ENCODE data around the gene C1QTNF12. TPM values are rescaled to one million over a fixed set of nuclear protein-coding genes. Genes with fewer than 3 reads are reported as not detected.
A peak's percentile ranks its signal among the peaks of the same experiment; 100 is the strongest.

The C1QTNF12 gene
- polyA plus RNA-seq, 3 donors, result 1.1 TPM; not detected in 2

- no peaks in the 10 kb centered on the region for H3K27me3 ChIP-seq (ENCODE audit: control insufficient read depth in 2 of 2, insufficient read depth in 2 of 2, low read length in 2 of 2)
- Mint-ChIP-seq H3K36me3 (peaks cover 58 to 77% of the 10 kb centered on the region in 2 donors), H3K4me3 (no peak overlapping the region), H3K27ac (peak overlapping the region in 2 of 7 donors; percentile 13 to 31), H3K9me3 (peaks cover 0 to 2% (median 0%) of the 10 kb centered on the region in 7 donors), H3K27me3 (ENCODE audit: low read depth in 3 of 3) (peaks cover 0 to 2% (median 0%) of the 10 kb centered on the region in 3 donors), H3K4me1 (peaks cover 13% of the 10 kb centered on the region)
- peaks cover 8 to 10% of the 10 kb centered on the region in 2 donors for H3K4me1 ChIP-seq (ENCODE audit: control insufficient read depth in 1 of 2, insufficient read depth in 2 of 2, low read length in 2 of 2)
- no peak for DNase-seq
- no peak overlapping the region for H2AFZ ChIP-seq (ENCODE audit: insufficient read depth, low read depth, low read length, poor library complexity, severe bottlenecking)
- intact Hi-C loops (cut with micrococcal nuclease), result no loop called here
- H3K27ac ChIP-seq (ENCODE audit: low read depth in 1 of 2, low read length in 2 of 2), result no peak overlapping the region
- TF ChIP-seq CTCF (IDR thresholded peaks at IDR 0.05), result no peak
- no peaks in the 10 kb centered on the region for H3K9me3 ChIP-seq (replicated peaks in 1 of 2; ENCODE audit: control insufficient read depth in 1 of 2, insufficient read depth in 1 of 2, low read length in 2 of 2)
- peaks cover 53 to 74% of the 10 kb centered on the region in 2 donors for H3K36me3 ChIP-seq (replicated peaks in 1 of 2; ENCODE audit: control insufficient read depth in 1 of 2, insufficient read depth in 2 of 2, low read length in 2 of 2)
- H3K4me3 ChIP-seq (replicated peaks in 1 of 3; ENCODE audit: low read depth in 2 of 3, low read length in 3 of 3), result no peak overlapping the region
- H3K4me2 ChIP-seq (replicated peaks; ENCODE audit: extremely low read depth, low read length, poor library complexity, severe bottlenecking), result no peak overlapping the region
- H3K79me2 ChIP-seq (ENCODE audit: insufficient read depth, low read length), result peaks cover 4% of the 10 kb centered on the region
- H4K20me1 ChIP-seq (ENCODE audit: insufficient read depth, low read length), result peaks cover 80% of the 10 kb centered on the region
- WGBS (ENCODE audit: insufficient coverage), result over 99% methylated on average over 6 of the region's 10 CpGs
- H3K9ac ChIP-seq (ENCODE audit: insufficient read depth, low read length, poor library complexity, severe bottlenecking), result no peak overlapping the region
Observed at GRCh38 chr1:1255611-1256010, 9.1 kb upstream of the C1QTNF12 start.

GRCh38 chr1:1255078-1255477 is 8.6 kb upstream of the C1QTNF12 start:
- H3K27ac Mint-ChIP-seq, result no peak overlapping the region
- peaks cover 0 to 2% (median 0%) of the 10 kb centered on the region in 3 donors for H3K27me3 Mint-ChIP-seq (ENCODE audit: low read depth in 3 of 3)
- peaks cover 4% of the 10 kb centered on the region for H3K79me2 ChIP-seq (ENCODE audit: insufficient read depth, low read length)
- intact Hi-C loops (cut with micrococcal nuclease), result no loop called here
- TF ChIP-seq CTCF (IDR thresholded peaks at IDR 0.05), result no peak
- no peaks in the 10 kb centered on the region for H3K9me3 ChIP-seq (replicated peaks in 1 of 2; ENCODE audit: control insufficient read depth in 1 of 2, insufficient read depth in 1 of 2, low read length in 2 of 2)
- H3K9ac ChIP-seq (ENCODE audit: insufficient read depth, low read length, poor library complexity, severe bottlenecking), result no peak overlapping the region
- no peak for DNase-seq
- peaks cover 0 to 2% (median 0%) of the 10 kb centered on the region in 7 donors for H3K9me3 Mint-ChIP-seq
- H3K36me3 ChIP-seq (replicated peaks in 1 of 2; ENCODE audit: control insufficient read depth in 1 of 2, insufficient read depth in 2 of 2, low read length in 2 of 2), result peaks cover 53 to 71% of the 10 kb centered on the region in 2 donors
- peaks cover 76% of the 10 kb centered on the region for H4K20me1 ChIP-seq (ENCODE audit: insufficient read depth, low read length)
- peaks cover 56 to 76% of the 10 kb centered on the region in 2 donors for H3K36me3 Mint-ChIP-seq
- H3K4me3 ChIP-seq (replicated peaks in 1 of 3; ENCODE audit: low read depth in 2 of 3, low read length in 3 of 3), result no peak overlapping the region
- H3K4me2 ChIP-seq (replicated peaks; ENCODE audit: extremely low read depth, low read length, poor library complexity, severe bottlenecking), result no peak overlapping the region
- H3K4me1 Mint-ChIP-seq, result peaks cover 8% of the 10 kb centered on the region
- no peak overlapping the region for H3K27ac ChIP-seq (ENCODE audit: low read depth in 1 of 2, low read length in 2 of 2)
- no peaks in the 10 kb centered on the region for H3K27me3 ChIP-seq (ENCODE audit: control insufficient read depth in 2 of 2, insufficient read depth in 2 of 2, low read length in 2 of 2)
- H3K4me3 Mint-ChIP-seq, result no peak overlapping the region
- H3K4me1 ChIP-seq (ENCODE audit: control insufficient read depth in 1 of 2, insufficient read depth in 2 of 2, low read length in 2 of 2), result peaks cover 5% of the 10 kb centered on the region in 2 donors
- 96% methylated on average over 21 of the region's 26 CpGs for WGBS (ENCODE audit: insufficient coverage)
- H2AFZ ChIP-seq (ENCODE audit: insufficient read depth, low read depth, low read length, poor library complexity, severe bottlenecking), result no peak overlapping the region
